Panc1 (cell line): ENCODE results near the gene TTLL11. TPM values are rescaled to one million over a fixed set of nuclear protein-coding genes. Genes with fewer than 3 reads are reported as not detected.
A peak's percentile ranks its signal among the peaks of the same experiment; 100 is the strongest.
"Not testable (repeated sequence)": the region's sequence is repeated elsewhere in the genome, so short reads cannot be mapped to it uniquely, and the experiment has no call there.

Source experiments
- ATAC-seq: fragments of 200-7000 bp; cut with Tn5 transposase; 2 replicates; pipeline ENCODE4 v1.9.1; 2020; ENCODE audit warnings: mild to moderate bottlenecking, moderate library complexity
- BruUV-seq: library from RNA; stranded (reverse); fragments of 400-500 nt; replicated peaks from 2 replicates; lab custom pipeline; 2021; lab: Mats Ljungman, UMichigan
- CTCF ChIA-PET: fragments of 300-600 bp; sonication (Branson Sonifier 250); formaldehyde crosslinking; loops from one replicate; lab custom pipeline; 2022; ENCODE audit warnings: antibody characterized with exemption; lab: Charles Lee
- POLR2A ChIA-PET: fragments of 300-600 bp; sonication (Branson Sonifier 250); formaldehyde crosslinking; loops from one replicate; lab custom pipeline; 2022; ENCODE audit warnings: antibody characterized with exemption; lab: Charles Lee
- DNase-seq: peaks from one replicate; pipeline ENCODE4 v3.0.0-alpha.2; 2010; ENCODE audit warnings: low read depth, low spot score
- H3K27ac ChIP-seq: 2 replicates; pipeline ENCODE4 v1.5.1; 2011; ENCODE audit warnings: mild to moderate bottlenecking, low read length, inconsistent platforms
- H3K27me3 ChIP-seq: fragments of 200-500 bp; sonication (Bioruptor generic); 2 replicates; pipeline ENCODE4 v1.6.0; 2014; ENCODE audit warnings: low read length, inconsistent platforms; ENCODE audit not compliant: control insufficient read depth, insufficient read depth
- H3K36me3 ChIP-seq: fragments of 200-500 bp; sonication (Bioruptor generic); 2 replicates; pipeline ENCODE4 v1.5.1; 2014; ENCODE audit warnings: inconsistent platforms, mild to moderate bottlenecking, low read length, moderate library complexity; ENCODE audit not compliant: control insufficient read depth, insufficient read depth
- H3K4me1 ChIP-seq: 2 replicates; pipeline ENCODE4 v1.5.1; 2011; ENCODE audit warnings: inconsistent platforms, mild to moderate bottlenecking, low read length, moderate library complexity; ENCODE audit not compliant: control insufficient read depth, insufficient read depth
- H3K4me3 ChIP-seq, 2 experiments: 2 replicates each; pipeline ENCODE4 v1.5.1; 2011 to 2012; ENCODE audit warnings: low read depth in 2 of 2, low read length in 2 of 2, mild to moderate bottlenecking in 2 of 2, inconsistent platforms in 1 of 2, moderate library complexity in 1 of 2
- H3K9me3 ChIP-seq: fragments of 200-500 bp; sonication (Bioruptor generic); 2 replicates; pipeline ENCODE4 v1.5.1; 2014; ENCODE audit warnings: low read depth, mild to moderate bottlenecking, inconsistent platforms, low read length, moderate library complexity; ENCODE audit not compliant: control insufficient read depth, insufficient read depth
- POLR2AphosphoS5 ChIP-seq: IDR thresholded peaks from 2 replicates; pipeline ENCODE4 v1.6.1; 2012; ENCODE audit warnings: mild to moderate bottlenecking, low read depth, low read length, moderate library complexity
- SIN3A ChIP-seq: IDR thresholded peaks from 2 replicates; pipeline ENCODE4 v1.6.1; 2012; ENCODE audit warnings: low read depth, mild to moderate bottlenecking, low read length, moderate library complexity, borderline replicate concordance; ENCODE audit not compliant: insufficient read depth
- TCF7L2 ChIP-seq: IDR thresholded peaks from 2 replicates; pipeline ENCODE4 v1.6.1; 2011; ENCODE audit warnings: mild to moderate bottlenecking, low read depth, low read length, inconsistent platforms
- in situ Hi-C: cut with HindIII; loops from 2 replicates; pipeline ENCODE4 v1.10.0; 2016; ENCODE audit warnings: low sequenced_read_pairs, low pct_unique_long_range_greater_than_20kb
- intact Hi-C: fragments of 100-400 bp; cut with micrococcal nuclease; formaldehyde crosslinking; loops from one replicate; pipeline ENCODE4 v1.10.0; 2022; ENCODE audit not compliant: unreplicated experiment
- total RNA-seq: library from RNA; stranded (reverse); gene quantifications from one replicate; pipeline ENCODE4 v1.2.1, GENCODE V29; 2021; ENCODE audit not compliant: unreplicated experiment
- TF ChIP-seq, protein P1 (sequence below), 2 experiments: IDR thresholded peaks; 2 replicates each; pipeline ENCODE4 v1.6.1; 2011 to 2012; ENCODE audit warnings: low read depth in 2 of 2, control low read depth in 1 of 2, low read length in 1 of 2, mild to moderate bottlenecking in 1 of 2, moderate library complexity in 1 of 2; ENCODE audit not compliant: insufficient read depth in 1 of 2
- TF ChIP-seq, protein P2 (sequence below): fragments of 450-650 bp; IDR thresholded peaks from 2 replicates; pipeline ENCODE4 v1.5.1; 2017; ENCODE audit warnings: mild to moderate bottlenecking

The TTLL11 gene
- total RNA-seq, 1 experiment from 2014 or later, result 1.1 TPM

DNA sequence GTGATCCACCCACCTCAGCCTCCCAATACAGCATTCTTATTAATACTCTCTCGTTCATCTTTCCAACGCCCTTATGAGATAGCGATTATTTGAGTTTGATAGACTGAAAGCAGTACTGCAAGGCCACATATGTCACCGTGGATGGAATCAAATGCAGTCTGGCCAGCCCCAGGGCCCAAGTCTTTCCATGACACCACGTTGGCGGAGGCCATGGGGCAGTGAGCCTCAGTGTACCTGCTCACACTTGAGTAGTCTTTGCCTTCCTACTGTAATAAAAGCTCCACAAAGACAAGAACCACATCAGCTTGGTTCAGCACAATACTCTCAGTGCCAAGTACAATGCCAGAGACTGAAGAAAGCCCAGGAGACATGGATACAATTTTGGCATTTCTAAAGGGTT is 88.5 kb downstream of the TTLL11 start:
- no peaks in the 10 kb centered on the region for H3K27me3 ChIP-seq
- no peaks in the 10 kb centered on the region; the same call in 1 of the 2 replicates for H3K4me1 ChIP-seq
- ATAC-seq (no peak), DNase-seq (no peak)
- no peaks in the 10 kb centered on the region for H3K9me3 ChIP-seq
- ChIA-PET POLR2A (no interaction called here), CTCF (no interaction called here)
- no peak overlapping the region for H3K27ac ChIP-seq
- BruUV-seq, result no TSS peak
- TF ChIP-seq SIN3A (no peak), TCF7L2 (no peak), POLR2AphosphoS5 (no peak)
- TF ChIP-seq, protein P1, sequence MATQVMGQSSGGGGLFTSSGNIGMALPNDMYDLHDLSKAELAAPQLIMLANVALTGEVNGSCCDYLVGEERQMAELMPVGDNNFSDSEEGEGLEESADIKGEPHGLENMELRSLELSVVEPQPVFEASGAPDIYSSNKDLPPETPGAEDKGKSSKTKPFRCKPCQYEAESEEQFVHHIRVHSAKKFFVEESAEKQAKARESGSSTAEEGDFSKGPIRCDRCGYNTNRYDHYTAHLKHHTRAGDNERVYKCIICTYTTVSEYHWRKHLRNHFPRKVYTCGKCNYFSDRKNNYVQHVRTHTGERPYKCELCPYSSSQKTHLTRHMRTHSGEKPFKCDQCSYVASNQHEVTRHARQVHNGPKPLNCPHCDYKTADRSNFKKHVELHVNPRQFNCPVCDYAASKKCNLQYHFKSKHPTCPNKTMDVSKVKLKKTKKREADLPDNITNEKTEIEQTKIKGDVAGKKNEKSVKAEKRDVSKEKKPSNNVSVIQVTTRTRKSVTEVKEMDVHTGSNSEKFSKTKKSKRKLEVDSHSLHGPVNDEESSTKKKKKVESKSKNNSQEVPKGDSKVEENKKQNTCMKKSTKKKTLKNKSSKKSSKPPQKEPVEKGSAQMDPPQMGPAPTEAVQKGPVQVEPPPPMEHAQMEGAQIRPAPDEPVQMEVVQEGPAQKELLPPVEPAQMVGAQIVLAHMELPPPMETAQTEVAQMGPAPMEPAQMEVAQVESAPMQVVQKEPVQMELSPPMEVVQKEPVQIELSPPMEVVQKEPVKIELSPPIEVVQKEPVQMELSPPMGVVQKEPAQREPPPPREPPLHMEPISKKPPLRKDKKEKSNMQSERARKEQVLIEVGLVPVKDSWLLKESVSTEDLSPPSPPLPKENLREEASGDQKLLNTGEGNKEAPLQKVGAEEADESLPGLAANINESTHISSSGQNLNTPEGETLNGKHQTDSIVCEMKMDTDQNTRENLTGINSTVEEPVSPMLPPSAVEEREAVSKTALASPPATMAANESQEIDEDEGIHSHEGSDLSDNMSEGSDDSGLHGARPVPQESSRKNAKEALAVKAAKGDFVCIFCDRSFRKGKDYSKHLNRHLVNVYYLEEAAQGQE (IDR thresholded peaks at IDR 0.05; ENCODE audit: insufficient read depth in 1 of 2, low read depth in 2 of 2, low read length in 1 of 2), result no peak
- TF ChIP-seq, protein P2, sequence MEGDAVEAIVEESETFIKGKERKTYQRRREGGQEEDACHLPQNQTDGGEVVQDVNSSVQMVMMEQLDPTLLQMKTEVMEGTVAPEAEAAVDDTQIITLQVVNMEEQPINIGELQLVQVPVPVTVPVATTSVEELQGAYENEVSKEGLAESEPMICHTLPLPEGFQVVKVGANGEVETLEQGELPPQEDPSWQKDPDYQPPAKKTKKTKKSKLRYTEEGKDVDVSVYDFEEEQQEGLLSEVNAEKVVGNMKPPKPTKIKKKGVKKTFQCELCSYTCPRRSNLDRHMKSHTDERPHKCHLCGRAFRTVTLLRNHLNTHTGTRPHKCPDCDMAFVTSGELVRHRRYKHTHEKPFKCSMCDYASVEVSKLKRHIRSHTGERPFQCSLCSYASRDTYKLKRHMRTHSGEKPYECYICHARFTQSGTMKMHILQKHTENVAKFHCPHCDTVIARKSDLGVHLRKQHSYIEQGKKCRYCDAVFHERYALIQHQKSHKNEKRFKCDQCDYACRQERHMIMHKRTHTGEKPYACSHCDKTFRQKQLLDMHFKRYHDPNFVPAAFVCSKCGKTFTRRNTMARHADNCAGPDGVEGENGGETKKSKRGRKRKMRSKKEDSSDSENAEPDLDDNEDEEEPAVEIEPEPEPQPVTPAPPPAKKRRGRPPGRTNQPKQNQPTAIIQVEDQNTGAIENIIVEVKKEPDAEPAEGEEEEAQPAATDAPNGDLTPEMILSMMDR, result no peak
- intact Hi-C loops, result no loop called here
- H3K36me3 ChIP-seq, result no peaks in the 10 kb centered on the region
- no peak overlapping the region for H3K4me3 ChIP-seq
- in situ Hi-C loops, result no loop called here

DNA sequence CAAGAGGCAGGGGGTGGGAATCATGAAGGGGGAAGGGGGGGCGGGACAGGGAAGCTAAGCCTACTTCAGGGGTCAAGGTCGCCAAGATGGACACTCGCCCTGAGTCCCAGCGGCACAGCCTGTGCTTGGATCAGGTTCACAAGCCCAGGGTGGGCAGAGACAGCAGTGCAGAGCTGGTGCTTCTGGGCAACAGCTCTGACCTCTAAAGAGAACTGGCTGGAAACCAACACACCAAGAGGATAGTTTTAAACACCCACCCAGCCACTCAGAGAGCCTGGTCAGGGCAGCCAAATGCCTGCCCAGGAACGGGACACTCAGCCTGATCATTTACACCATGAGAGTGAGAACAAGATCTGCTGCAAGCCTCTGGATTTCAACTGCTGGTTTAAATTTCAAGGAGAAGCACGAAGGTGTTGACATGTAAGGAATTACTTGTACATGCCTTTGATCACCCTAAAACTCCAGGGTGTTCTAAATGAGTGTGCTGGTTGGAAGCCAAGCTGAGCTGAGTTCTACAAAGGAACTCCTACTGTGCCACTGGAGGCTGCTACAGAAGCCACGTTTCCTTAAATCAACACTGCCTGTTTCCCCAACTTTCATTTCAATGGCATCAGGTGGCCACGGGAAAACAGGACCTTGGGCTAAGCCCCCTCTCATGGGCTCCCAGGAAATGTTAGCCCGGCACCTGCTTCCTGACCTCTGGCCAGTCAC is 91.5 kb downstream of the TTLL11 start:
- Histone ChIP-seq H3K4me1 (no peaks in the 10 kb centered on the region; the same call in 1 of the 2 replicates), H3K27ac (no peak overlapping the region), H3K9me3 (no peaks in the 10 kb centered on the region), H3K4me3 (no peak overlapping the region), H3K27me3 (no peaks in the 10 kb centered on the region), H3K36me3 (no peaks in the 10 kb centered on the region)
- ChIA-PET CTCF (no interaction called here), POLR2A (no interaction called here)
- in situ Hi-C loops, result no loop called here
- no peak for DNase-seq
- no peak for TF ChIP-seq POLR2AphosphoS5
- TF ChIP-seq, protein P2, result no peak
- TF ChIP-seq TCF7L2, result no peak
- no peak for TF ChIP-seq SIN3A
- TF ChIP-seq, protein P1 (IDR thresholded peaks at IDR 0.05; ENCODE audit: insufficient read depth in 1 of 2, low read depth in 2 of 2, low read length in 1 of 2), result no peak
- intact Hi-C loops, result no loop called here
- BruUV-seq, result no TSS peak
- peak; percentile 31 for ATAC-seq

DNA sequence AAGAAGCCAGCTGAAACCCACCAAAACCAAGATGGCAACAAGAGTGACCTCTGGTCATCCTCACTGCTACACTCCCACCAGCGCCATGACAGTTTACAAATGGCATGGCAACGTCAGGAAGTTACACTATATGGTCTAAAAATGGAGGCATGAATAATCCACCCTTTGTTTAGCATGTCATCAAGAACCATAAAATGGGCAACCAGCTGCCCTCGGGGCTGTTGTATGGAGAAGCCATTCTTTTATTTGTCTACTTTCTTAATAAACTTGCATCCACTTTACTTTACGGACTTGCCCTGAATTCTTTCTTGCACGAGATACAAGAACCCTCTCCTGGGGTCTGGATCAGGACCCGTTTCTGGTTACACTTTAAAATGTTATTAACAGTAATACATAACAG is 92.6 kb downstream of the TTLL11 start:
- CTCF ChIA-PET, in situ Hi-C loops, intact Hi-C loops, ATAC-seq, H3K4me1 ChIP-seq, H3K4me3 ChIP-seq, H3K27ac ChIP-seq, BruUV-seq, DNase-seq, H3K9me3 ChIP-seq, H3K27me3 ChIP-seq, H3K36me3 ChIP-seq, POLR2A ChIA-PET: not testable (repeated sequence)
